Glomerular endothelial cell (primary cell): ENCODE measurements around the gene CSNK1A1. TPM values are rescaled to one million over a fixed set of nuclear protein-coding genes. Genes with fewer than 3 reads are reported as not detected.
"Not testable (repeated sequence)": the region's sequence is repeated elsewhere in the genome, so short reads cannot be mapped to it uniquely, and the experiment has no call there.

ENCODE experiments used
- DNase-seq: peaks from one replicate; pipeline ENCODE4 v3.0.0-alpha.2; 2011; ENCODE audit warnings: low read depth, low spot score; ENCODE audit errors: extremely low read depth
- total RNA-seq: library from RNA; depleted of rRNA; stranded (reverse); fragments of >200 nt; gene quantifications from 2 replicates; pipeline ENCODE4 v1.2.3, GENCODE V29; 2015

CSNK1A1 gene
- total RNA-seq, 1 donor from 2014 or later: 240 TPM

DNA sequence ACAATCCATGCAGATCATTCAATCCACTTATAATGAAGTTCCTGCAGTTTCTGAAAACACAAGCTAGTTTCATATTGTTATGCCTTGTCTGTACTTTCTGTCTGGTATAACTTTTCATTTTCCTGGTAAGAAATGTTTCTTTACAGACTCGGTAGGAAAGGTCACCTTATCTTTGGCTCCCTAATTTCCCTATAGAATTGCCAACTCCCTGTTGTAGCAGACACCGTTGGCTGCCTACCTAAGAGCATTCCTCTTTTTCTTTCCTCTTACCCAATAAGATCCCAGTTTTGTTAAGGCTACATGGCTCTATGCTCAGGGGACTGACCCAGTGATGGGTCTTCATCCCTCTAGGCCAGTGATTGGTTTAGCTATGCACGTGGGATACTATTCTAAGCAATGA, 23.9 kb upstream of the CSNK1A1 start:
- no peak for DNase-seq

DNA sequence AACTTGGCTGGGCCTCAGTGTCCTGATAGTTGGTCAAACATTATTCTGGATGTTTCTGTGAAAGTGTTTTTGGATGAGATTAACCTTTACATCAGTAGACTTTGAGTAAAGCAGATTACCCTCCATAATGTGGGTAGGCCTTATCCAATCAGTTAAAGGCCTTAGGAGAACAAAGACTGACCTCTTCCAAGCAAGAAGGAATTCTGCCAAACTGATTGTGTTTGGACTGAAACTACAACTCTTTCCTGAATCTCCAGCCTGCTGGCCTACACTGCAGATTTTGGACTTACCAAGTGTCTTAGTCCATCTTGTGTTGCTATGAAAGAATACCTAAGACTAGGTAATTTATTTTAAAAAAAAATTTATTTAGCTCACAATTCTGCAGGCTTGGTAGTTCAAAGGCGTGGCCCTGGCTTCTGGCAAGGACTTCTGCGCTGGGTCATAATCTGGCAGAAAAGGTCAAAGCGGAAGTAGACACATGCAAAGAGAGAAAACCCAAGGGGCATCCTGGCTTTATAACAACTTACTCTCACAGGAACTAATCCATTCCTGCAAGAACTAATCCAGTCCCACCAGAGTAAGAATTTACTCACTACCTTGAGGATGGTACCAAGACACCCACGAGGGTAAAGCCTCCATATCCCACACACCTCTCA, 21.5 kb upstream of the CSNK1A1 start:
- DNase-seq: no peak

DNA sequence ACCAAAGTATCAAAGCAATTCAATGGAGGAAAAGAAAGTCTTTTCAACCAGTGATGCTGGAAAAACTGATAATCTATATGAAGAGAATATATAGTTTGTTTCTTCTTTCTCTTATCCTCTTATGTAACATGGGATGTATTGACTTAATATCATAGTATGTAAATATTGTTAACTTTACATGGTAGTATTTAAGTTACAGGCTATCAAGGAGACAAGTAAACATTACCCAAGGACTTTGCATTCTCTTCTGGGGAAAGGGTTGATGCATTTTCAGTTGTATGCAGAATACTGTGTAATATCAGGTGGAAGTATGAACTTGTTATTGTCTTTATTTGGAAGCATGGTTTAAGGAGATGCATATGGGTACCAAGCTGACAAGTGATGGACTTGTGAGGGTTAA, 20.9 kb upstream of the CSNK1A1 start:
- DNase-seq: no peak

DNA sequence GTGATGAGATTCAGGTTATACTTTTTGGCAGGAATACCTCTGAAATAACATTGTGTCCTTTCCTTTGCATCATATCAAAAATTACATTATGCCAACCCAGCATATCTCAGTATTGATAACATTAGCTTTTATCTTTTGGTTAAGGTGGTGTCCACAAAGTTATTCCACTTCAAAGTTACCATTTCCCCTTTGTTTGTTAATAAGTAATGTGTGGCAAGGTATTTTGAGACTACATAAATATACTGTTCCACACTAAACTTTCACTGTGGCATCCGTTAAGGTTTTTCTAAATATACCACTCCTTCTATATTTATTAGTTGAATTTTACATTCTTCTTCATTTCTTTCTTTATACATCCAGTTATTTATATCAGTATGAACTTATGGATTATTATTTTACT, 16.0 kb upstream of the CSNK1A1 start:
- no peak for DNase-seq

DNA sequence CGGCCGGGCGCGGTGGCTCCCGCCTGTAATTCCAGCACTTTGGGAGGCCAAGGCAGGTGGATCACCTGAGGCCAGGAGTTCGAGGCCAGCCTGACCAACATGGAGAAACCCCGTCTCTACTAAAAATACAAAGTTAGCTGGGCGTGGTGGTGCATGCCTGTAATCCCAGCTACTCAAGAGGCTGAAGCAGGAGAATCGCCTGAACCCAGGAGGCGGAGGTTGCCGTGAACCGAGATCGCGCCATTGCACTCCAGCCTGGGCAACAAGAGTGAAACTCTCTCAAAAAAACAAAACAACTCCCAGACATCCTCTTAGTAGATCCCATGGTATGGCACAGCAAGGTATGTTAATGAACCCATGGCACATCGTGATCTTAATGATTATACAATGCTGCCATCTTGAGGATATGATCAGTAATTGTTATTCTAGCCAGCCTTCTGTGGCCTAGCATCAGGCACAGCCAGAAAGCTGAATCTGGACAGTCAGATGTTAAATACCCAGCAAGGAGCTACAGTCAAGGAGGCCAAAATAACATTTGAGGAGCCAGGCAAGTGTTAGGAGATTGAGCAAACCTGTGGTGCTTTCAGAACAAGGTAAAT, 13.4 kb upstream of the CSNK1A1 start:
- not testable (repeated sequence) for DNase-seq

DNA sequence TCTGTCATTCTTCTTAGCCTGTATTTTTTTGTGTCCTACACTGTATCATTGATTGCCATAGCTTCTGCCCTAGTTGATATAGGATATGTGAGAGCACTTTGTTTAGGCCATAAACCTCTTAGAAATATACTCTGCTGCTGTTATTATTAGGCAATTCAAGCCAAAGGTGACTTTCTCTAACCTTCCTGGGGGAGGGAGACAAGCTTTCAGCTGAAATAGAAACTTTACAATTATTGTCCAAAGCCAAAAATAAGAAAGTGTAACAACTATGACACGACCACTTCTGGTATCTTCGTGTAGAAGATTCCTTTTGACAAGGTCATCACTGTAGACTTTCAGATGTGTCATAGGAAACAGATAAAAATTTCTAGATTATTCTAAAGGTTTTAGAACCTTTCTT, 12.2 kb upstream of the CSNK1A1 start:
- DNase-seq: no peak

DNA sequence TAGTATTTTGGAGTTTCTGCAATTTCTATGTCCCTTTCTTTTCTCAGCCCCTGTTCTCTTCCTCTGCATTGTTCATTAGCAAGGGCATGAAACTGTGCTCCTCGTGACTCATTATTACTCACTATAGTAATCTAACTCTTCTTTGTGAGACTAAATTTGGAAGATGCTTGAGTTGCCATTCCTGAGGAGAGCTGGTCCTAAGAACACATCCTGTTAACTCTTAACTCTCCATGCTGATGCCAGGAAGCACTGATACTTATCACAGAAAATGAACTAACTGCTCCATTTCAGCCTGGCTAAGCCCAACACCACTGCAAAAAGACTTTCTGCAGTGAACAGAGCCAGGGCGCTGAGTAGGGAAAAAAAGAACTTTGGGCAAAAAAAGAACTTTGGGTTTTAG, 10.6 kb upstream of the CSNK1A1 start:
- DNase-seq: peak; percentile 93

DNA sequence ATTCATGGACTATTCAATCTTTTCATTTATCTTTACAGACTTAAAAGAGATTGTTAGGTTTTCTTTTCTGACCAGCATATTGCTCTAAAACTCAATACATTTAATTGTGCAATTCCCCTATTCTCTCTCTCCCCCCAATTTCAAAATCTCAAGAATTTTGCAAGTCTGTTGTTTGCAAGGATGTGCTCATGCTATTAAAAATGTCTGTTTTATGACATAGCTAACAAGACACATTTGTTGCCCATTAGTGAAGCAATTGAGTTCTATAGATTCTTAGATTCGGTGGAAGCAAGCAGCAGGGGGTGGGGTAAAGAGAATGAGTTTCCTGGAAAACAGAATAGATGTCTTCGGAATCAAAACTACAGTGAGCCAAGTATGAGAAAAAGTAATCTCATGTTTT, 8.5 kb upstream of the CSNK1A1 start:
- DNase-seq: no peak

DNA sequence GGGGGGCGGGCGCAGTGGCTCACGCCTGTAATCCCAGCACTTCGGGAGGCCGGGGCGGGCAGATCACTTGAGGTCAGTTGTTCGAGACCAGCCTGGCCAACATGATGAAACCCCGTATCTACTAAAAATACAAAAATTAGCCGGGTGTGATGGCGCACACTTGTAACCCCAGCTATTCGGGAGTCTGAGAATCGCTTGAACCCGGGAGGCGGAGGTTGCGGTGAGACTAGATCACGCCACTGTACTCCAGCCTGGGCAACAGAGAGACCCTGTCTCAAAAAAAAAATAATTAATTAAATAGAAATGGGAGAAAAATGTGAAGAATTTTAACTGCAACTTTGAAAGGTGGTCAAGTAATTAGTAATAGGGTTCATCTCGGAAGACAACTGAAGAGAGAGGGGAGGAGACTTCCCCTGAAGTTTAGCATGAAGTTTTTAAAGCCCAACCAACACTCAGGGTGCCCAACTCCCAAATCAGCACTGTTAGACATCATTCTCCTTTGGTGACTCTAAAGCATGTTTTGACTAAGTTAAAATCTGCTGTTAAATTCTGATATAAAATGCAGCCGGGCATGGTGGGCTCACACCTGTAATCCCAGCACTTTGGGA, 1.4 kb upstream of the CSNK1A1 start:
- DNase-seq: no peak

DNA sequence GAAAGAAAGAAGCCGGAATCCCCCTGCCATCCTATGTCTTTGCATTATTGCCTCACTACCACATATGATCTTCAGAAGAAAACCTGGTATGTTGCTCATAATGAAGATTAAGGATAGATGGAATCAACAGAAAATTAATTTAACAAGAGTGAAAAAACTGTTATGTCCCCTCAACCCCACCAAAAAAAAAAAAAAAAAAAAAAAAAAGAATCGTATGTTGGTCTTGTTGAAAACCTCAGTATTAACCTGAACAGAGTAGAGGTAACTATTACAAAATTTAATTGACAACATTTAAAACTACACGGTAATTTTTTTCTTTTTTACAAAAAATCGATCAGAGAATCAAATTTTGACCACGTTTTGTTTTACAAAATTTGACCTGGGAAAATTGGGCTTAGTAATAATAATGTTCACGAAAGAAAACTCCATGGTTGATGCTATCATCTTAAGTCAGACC, 827 bp upstream of the CSNK1A1 start:
- no peak for DNase-seq

DNA sequence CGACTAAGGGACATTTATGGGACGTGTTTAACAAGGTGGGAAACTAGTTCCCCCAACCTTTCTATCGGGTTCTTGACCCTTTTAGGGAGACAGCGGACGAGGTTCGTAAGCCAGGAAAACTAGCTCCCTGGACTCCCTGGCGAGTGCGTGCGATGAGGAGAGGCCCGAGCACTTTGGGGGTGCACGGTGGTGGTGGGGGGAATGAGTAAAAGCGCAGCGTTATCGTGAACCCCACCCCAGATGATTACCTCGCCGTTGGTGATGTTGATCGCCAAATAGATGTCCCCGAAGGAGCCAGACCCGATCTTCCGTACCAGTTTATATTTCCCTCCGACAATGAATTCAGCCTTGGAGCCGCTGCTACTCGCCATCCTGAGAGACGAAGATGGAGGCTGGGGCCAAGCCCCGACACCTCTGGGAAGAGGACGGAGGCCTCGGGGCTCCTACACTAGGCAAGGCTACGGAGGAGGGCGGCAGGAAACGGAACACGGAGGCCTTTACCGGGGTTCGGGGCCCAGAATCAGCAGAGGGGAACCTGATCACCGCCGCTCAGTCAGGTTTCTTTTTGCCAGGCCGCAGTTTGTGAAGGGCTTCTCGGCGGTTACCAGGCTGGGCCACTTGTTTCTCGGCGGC, 529 bp downstream of the CSNK1A1 start:
- no peak for DNase-seq

DNA sequence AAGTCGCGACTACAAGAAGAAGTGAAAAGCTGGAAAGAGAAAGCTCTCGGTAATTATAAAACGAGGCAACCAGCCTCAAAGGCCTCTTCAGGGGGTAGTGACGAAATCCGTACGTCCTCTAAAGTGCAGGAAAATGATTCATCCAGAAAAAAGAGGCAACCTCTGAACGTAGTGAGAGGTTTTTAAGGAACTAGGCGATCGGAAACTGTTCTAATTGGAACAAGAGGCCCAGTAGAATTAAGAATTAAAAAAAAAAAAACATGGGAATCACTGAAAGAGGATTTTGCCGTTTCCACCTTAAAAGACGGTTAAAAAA, 1.0 kb downstream of the CSNK1A1 start:
- DNase-seq: no peak

DNA sequence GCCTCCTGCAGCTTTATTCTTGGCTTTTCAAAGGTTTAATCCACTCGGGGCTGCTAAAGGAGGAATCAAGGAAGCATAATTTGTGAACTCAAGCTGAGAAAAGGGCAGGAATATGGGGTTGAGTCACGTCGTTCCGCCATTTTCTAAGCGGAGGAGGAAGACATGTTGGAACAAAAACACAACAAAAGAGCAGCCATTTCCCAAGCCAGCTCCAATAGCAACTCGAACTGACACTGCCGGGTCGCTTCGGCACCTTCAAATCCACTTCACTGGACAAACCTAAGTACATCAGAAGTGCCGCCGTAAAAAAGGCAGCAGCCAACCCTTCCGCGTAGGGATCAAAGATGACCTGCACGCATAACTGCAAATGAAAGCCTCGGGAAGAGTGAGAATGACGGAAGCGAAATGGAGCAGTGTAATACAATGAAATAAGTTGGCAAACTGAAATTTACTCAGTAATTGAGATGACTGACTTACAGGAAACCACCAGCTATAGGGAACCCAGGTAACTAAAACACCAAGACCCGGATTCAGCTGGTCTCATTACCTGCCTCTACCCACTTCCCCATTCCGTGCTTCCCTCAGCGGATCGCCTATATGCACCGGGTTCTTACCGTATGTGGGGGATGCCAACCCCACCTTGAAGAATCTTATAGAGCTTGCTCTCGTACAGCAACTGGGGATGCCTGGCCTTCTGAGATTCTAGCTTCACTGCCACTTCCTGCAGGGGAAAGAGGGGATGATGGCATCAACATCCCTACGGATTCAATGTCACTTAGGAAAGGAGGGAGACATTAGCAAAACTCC, 1.6 kb downstream of the CSNK1A1 start:
- DNase-seq: no peak

DNA sequence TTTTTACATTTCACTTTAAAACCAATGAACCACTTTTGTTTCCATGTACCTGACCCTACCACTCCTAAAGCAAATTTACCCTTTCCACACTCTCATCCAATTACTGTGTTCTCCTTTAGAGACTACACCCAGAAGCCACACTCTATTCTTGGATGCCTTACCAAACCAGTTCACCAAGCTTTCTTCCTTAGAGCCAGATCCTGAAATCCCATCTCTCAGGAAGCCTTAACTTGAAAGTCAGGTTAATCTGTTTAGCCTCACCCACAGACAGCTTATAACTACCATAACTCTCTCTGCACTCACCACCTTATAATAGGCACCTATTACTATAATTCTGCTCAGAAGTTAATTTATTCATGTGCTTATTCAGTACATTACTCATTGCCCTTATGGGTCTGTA, 4.3 kb downstream of the CSNK1A1 start:
- no peak for DNase-seq

DNA sequence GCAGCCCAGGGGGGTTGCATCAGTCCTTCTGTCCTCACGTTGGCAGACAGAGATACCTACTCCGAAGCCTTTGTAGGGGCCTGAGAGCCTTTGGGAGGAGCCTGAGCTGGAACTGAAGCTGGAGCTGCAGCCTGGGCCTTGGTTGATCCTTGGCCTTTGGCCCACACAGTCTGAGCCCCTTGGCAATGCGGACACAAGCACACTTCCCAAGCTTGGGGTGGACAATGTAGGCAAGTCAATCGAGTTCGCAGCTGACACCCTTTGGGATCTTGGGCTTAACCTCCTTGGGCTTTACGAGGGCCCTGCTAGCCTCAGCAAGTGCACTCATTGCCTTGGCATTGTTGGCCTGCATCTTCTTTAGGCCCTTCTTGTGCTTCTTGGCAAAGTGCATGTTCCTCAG, 5.9 kb downstream of the CSNK1A1 start:
- DNase-seq: no peak

DNA sequence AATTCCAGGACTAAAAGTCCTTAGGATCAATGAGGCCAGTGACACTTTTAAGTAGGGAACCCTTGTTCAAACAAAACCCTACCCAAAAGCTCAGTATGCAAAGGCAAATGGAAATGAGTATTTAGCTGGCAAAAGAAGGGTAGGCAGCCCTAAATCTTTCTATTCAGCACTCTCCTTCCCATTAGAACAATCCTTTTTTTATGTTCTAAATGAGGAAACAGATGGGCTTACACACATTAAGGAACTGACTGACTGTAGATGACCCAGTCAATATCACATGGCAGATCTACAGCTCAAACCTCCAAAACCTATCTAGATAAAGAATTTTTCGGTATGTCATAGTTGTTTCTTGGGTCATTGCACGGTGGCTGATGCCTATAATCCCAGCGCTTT, 7.2 kb downstream of the CSNK1A1 start:
- DNase-seq: no peak

DNA sequence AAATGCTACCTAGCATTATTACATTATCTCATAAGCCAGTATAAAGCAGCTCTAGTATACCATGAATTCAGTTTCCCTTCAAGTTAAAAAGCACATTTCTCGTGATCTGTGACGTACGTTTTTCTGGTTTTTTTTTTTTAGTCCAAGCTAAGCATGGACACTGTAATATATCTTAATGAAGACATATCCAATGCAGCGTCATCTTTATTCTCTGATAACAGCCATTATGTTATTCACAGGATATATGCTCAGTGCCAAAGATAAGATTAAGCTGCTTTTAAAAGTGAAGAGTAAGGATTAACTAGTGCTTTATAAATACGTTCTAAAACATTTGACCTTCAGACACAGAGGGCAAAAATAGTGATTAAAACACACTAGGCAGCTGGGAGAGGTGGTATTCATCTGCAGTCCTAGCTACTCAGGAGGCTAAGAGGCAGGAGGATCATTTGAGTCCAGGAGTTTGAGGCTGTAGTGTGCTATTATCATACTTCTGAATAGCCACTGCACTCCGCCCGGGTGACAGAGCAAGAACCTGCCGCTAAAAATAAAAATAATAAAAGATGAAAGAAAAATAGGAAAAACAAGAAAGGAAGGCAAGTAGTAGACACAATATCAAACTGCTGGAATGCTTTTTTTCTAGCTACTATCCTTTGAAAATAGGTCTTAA, 7.7 kb downstream of the CSNK1A1 start:
- no peak for DNase-seq

DNA sequence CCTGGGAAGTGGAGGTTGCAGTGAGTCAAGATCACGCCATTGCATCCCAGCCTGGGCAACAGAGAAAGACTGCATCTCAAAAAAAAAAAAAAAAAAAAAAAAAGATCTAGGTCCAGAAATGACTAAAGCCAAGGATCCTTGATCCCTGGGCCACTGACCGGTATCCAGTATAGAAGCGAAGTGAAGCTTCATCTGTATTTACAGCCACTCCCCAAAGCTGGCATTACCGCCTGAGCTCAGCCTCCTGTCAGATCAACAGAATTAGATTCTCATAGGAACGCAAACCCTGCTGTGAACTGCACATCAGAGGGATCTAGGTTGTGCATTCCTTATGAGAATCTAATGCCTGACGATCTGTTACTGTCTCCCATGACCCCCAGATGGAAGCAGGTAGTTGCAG, 9.3 kb downstream of the CSNK1A1 start:
- DNase-seq: no peak

DNA sequence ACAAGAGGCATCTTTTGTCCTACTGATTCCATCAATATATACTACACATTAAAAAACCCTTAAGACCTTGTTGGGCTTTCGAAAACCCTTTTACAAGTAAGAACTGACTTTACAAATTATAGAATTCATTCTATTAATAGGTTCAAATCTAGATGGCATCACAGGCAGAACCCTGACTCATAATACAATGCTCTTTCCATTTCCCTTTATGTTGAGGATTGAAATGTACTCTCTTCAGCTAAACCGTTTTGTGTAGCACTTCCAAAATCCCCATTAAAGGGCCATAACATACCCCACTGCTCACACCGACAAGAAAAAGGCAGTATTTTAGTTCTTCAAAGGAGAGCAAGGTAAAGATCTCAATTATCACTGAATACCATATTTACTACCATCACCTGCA, 11.2 kb downstream of the CSNK1A1 start:
- DNase-seq: no peak

DNA sequence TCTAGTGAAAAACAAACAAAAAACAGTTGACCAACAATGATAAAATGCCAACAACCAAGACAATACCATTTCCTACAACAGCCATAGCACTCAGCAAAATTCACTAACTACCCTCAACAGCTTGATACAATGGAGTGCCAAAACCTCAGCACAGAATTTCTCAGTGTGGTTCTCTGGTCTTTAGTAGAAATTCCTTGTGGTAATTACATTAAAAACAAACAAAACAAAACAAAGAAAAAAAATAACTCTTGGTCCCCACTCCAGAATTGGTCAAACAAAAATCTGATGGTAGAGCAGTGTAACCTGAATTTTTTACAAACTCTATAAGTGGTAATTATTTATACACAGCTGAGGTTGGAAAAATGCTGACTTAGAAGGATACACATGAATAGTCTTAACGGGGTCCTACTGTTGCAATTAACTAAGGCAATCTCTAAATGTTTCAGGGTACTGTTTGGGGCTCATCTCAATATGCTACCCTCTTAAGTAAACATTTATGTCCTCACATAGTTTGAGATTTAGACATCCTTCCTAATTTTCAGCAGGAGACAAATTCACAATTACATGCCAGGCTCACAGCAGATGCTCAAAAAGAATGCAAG, 13.8 kb downstream of the CSNK1A1 start:
- no peak for DNase-seq
